HUES48 (cell line): ENCODE measurements around the gene TRAF3.

Experiments used
- H3K27ac ChIP-seq: one replicate; pipeline ENCODE4 v1.7.0; 2013; ENCODE audit warnings: low read depth, low read length, inconsistent platforms
- H3K27me3 ChIP-seq: 2 replicates; pipeline ENCODE4 v1.6.1; 2013; ENCODE audit warnings: mild to moderate bottlenecking, low read length; ENCODE audit not compliant: control insufficient read depth, insufficient read depth
- H3K36me3 ChIP-seq: 2 replicates; pipeline ENCODE4 v1.6.1; 2013; ENCODE audit warnings: low read length; ENCODE audit not compliant: control insufficient read depth, insufficient read depth
- H3K4me1 ChIP-seq: 2 replicates; pipeline ENCODE4 v1.6.1; 2013; ENCODE audit warnings: mild to moderate bottlenecking, low read length; ENCODE audit not compliant: control insufficient read depth, insufficient read depth
- H3K4me3 ChIP-seq: 2 replicates; pipeline ENCODE4 v1.5.1; 2013; ENCODE audit warnings: mild to moderate bottlenecking, low read depth, low read length
- H3K9ac ChIP-seq: 2 replicates; pipeline ENCODE4 v1.6.1; 2013; ENCODE audit warnings: mild to moderate bottlenecking, low read depth, low read length, moderate library complexity
- H3K9me3 ChIP-seq: 2 replicates; pipeline ENCODE4 v1.6.1; 2013; ENCODE audit warnings: low read length; ENCODE audit not compliant: control insufficient read depth, insufficient read depth

Gene TRAF3

GRCh38 chr14:102911991-102912761 lies 134.9 kb downstream of the TRAF3 start:
- no peaks in the 10 kb centered on the region for H3K36me3 ChIP-seq
- no peaks in the 10 kb centered on the region for H3K4me1 ChIP-seq
- no peak overlapping the region for H3K4me3 ChIP-seq
- no peak overlapping the region for H3K27ac ChIP-seq
- H3K27me3 ChIP-seq, result no peaks in the 10 kb centered on the region
- H3K9me3 ChIP-seq, result 0 out of 2 replicates have a peak, but pooled peaks cover 2% of the 10 kb centered on the region
- H3K9ac ChIP-seq, result no peak overlapping the region

GRCh38 chr14:102913341-102914211 lies 136.3 kb downstream of the TRAF3 start:
- Histone ChIP-seq H3K4me1 (no peaks in the 10 kb centered on the region), H3K9me3 (no peaks in the 10 kb centered on the region), H3K4me3 (no peak overlapping the region), H3K27me3 (no peaks in the 10 kb centered on the region), H3K27ac (no peak overlapping the region), H3K9ac (no peak overlapping the region), H3K36me3 (no peaks in the 10 kb centered on the region)

- Histone ChIP-seq H3K27me3 (no peaks in the 10 kb centered on the region), H3K27ac (no peak overlapping the region), H3K36me3 (no peaks in the 10 kb centered on the region), H3K4me1 (no peaks in the 10 kb centered on the region), H3K4me3 (no peak overlapping the region), H3K9me3 (no peaks in the 10 kb centered on the region), H3K9ac (no peak overlapping the region)
Measured at GRCh38 chr14:102914474-102915291, 137.4 kb downstream of the TRAF3 start.

GRCh38 chr14:102915292-102916110 lies 138.3 kb downstream of the TRAF3 start:
- Histone ChIP-seq H3K9ac (no peak overlapping the region), H3K27ac (no peak overlapping the region), H3K27me3 (no peaks in the 10 kb centered on the region), H3K4me3 (no peak overlapping the region), H3K36me3 (no peaks in the 10 kb centered on the region), H3K9me3 (no peaks in the 10 kb centered on the region), H3K4me1 (no peaks in the 10 kb centered on the region)

GRCh38 chr14:102916347-102917055 lies 139.3 kb downstream of the TRAF3 start:
- no peaks in the 10 kb centered on the region for H3K4me1 ChIP-seq
- H3K36me3 ChIP-seq, result no peaks in the 10 kb centered on the region
- H3K27me3 ChIP-seq, result peaks cover 4% of the 10 kb centered on the region
- H3K4me3 ChIP-seq, result no peak overlapping the region
- H3K9ac ChIP-seq, result no peak overlapping the region
- H3K27ac ChIP-seq, result no peak overlapping the region
- H3K9me3 ChIP-seq, result no peaks in the 10 kb centered on the region

- Histone ChIP-seq H3K4me1 (no peaks in the 10 kb centered on the region), H3K9me3 (no peaks in the 10 kb centered on the region), H3K27ac (no peak overlapping the region), H3K27me3 (peaks cover 7% of the 10 kb centered on the region), H3K36me3 (no peaks in the 10 kb centered on the region), H3K4me3 (no peak overlapping the region), H3K9ac (no peak overlapping the region)
Measured at GRCh38 chr14:102917056-102917385, 139.8 kb downstream of the TRAF3 start.

- Histone ChIP-seq H3K4me1 (no peaks in the 10 kb centered on the region), H3K4me3 (no peak overlapping the region), H3K36me3 (no peaks in the 10 kb centered on the region), H3K27ac (no peak overlapping the region), H3K27me3 (peaks cover 14% of the 10 kb centered on the region), H3K9ac (no peak overlapping the region), H3K9me3 (no peaks in the 10 kb centered on the region)
Measured at GRCh38 chr14:102917469-102918211, 140.4 kb downstream of the TRAF3 start.

- H3K27me3 ChIP-seq, result peaks cover 22% of the 10 kb centered on the region
- H3K4me1 ChIP-seq, result no peaks in the 10 kb centered on the region
- no peak overlapping the region for H3K27ac ChIP-seq
- no peaks in the 10 kb centered on the region for H3K36me3 ChIP-seq
- no peak overlapping the region for H3K9ac ChIP-seq
- H3K4me3 ChIP-seq, result no peak overlapping the region
- H3K9me3 ChIP-seq, result no peaks in the 10 kb centered on the region
Measured at GRCh38 chr14:102918438-102918837, 141.2 kb downstream of the TRAF3 start.

- H3K4me3 ChIP-seq, result no peak overlapping the region
- H3K9me3 ChIP-seq, result no peaks in the 10 kb centered on the region
- no peaks in the 10 kb centered on the region for H3K36me3 ChIP-seq
- peaks cover 42% of the 10 kb centered on the region for H3K27me3 ChIP-seq
- H3K9ac ChIP-seq, result no peak overlapping the region
- no peak overlapping the region for H3K27ac ChIP-seq
- peaks cover under 1% of the 10 kb centered on the region; the same call in 1 of the 2 replicates for H3K4me1 ChIP-seq
Measured at GRCh38 chr14:102920273-102920997, 143.2 kb downstream of the TRAF3 start.
